Measurements from ENCODE around the gene CCT5. TPM values are rescaled to one million over a fixed set of nuclear protein-coding genes. Genes with fewer than 3 reads are reported as not detected.
A peak's percentile ranks its signal among the peaks of the same experiment; 100 is the strongest.

The CCT5 gene
- total RNA-seq, 1 donor from 2014 or later, result 212 TPM

GRCh38 chr5:10293907-10294662, 44.0 kb downstream of the CCT5 start:
- Histone ChIP-seq H3K27me3 (ENCODE audit: control insufficient read depth in 3 of 3, insufficient read depth in 3 of 3, low read length in 3 of 3) (no peaks in the 10 kb centered on the region), H3K9me3 (ENCODE audit: control insufficient read depth in 3 of 3, low read length in 3 of 3) (no peaks in the 10 kb centered on the region), H3K27ac (ENCODE audit: low read depth, low read length) (no peak overlapping the region), H3K4me3 (ENCODE audit: low read length in 3 of 3) (no peak overlapping the region), H3K36me3 (ENCODE audit: control insufficient read depth in 3 of 3, insufficient read depth in 3 of 3, low read length in 3 of 3) (peaks cover 2 to 18% (median 10%) of the 10 kb centered on the region in 3 donors), H3K9ac (ENCODE audit: low read depth in 1 of 3, low read length in 3 of 3) (no peak overlapping the region), H3K4me1 (ENCODE audit: control insufficient read depth in 3 of 3, insufficient read depth in 3 of 3, low read length in 3 of 3) (peaks cover 15 to 33% (median 19%) of the 10 kb centered on the region in 3 donors)

- H3K27me3 ChIP-seq (ENCODE audit: control insufficient read depth in 3 of 3, insufficient read depth in 3 of 3, low read length in 3 of 3), result no peaks in the 10 kb centered on the region
- H3K9ac ChIP-seq (ENCODE audit: low read depth in 1 of 3, low read length in 3 of 3), result no peak overlapping the region
- no peak overlapping the region for H3K27ac ChIP-seq (ENCODE audit: low read depth, low read length)
- H3K36me3 ChIP-seq (ENCODE audit: control insufficient read depth in 3 of 3, insufficient read depth in 3 of 3, low read length in 3 of 3), result peaks cover 4 to 20% (median 17%) of the 10 kb centered on the region in 3 donors
- peaks cover 0 to 2% (median 0%) of the 10 kb centered on the region in 3 donors for H3K9me3 ChIP-seq (ENCODE audit: control insufficient read depth in 3 of 3, low read length in 3 of 3)
- peaks cover 0 to 25% (median 6%) of the 10 kb centered on the region in 3 donors for H3K4me1 ChIP-seq (ENCODE audit: control insufficient read depth in 3 of 3, insufficient read depth in 3 of 3, low read length in 3 of 3)
- H3K4me3 ChIP-seq (ENCODE audit: low read length in 3 of 3), result no peak overlapping the region
Measured at GRCh38 chr5:10295619-10296326, 45.7 kb downstream of the CCT5 start.

GRCh38 chr5:10297646-10298204, 47.6 kb downstream of the CCT5 start:
- Histone ChIP-seq H3K4me1 (ENCODE audit: control insufficient read depth in 3 of 3, insufficient read depth in 3 of 3, low read length in 3 of 3) (peaks cover 5 to 22% (median 9%) of the 10 kb centered on the region in 3 donors), H3K4me3 (ENCODE audit: low read length in 3 of 3) (no peak overlapping the region), H3K9ac (ENCODE audit: low read depth in 1 of 3, low read length in 3 of 3) (peak overlapping the region in 1 of 3 donors; percentile 33), H3K27me3 (ENCODE audit: control insufficient read depth in 3 of 3, insufficient read depth in 3 of 3, low read length in 3 of 3) (no peaks in the 10 kb centered on the region), H3K9me3 (ENCODE audit: control insufficient read depth in 3 of 3, low read length in 3 of 3) (peaks cover 0 to 2% (median 0%) of the 10 kb centered on the region in 3 donors), H3K27ac (ENCODE audit: low read depth, low read length) (peak overlapping the region; percentile 30), H3K36me3 (ENCODE audit: control insufficient read depth in 3 of 3, insufficient read depth in 3 of 3, low read length in 3 of 3) (peaks cover 4 to 20% (median 17%) of the 10 kb centered on the region in 3 donors)

GRCh38 chr5:10300246-10300645, 50.2 kb downstream of the CCT5 start:
- peaks cover 14 to 46% (median 31%) of the 10 kb centered on the region in 3 donors for H3K4me1 ChIP-seq (ENCODE audit: control insufficient read depth in 3 of 3, insufficient read depth in 3 of 3, low read length in 3 of 3)
- H3K9me3 ChIP-seq (ENCODE audit: control insufficient read depth in 3 of 3, low read length in 3 of 3), result peaks cover 0 to 2% (median 0%) of the 10 kb centered on the region in 3 donors
- H3K36me3 ChIP-seq (ENCODE audit: control insufficient read depth in 3 of 3, insufficient read depth in 3 of 3, low read length in 3 of 3), result peaks cover 4 to 16% (median 12%) of the 10 kb centered on the region in 3 donors
- no peak overlapping the region for H3K27ac ChIP-seq (ENCODE audit: low read depth, low read length)
- no peak overlapping the region for H3K4me3 ChIP-seq (ENCODE audit: low read length in 3 of 3)
- no peak overlapping the region for H3K9ac ChIP-seq (ENCODE audit: low read depth in 1 of 3, low read length in 3 of 3)
- H3K27me3 ChIP-seq (ENCODE audit: control insufficient read depth in 3 of 3, insufficient read depth in 3 of 3, low read length in 3 of 3), result no peaks in the 10 kb centered on the region

GRCh38 chr5:10301266-10301665, 51.2 kb downstream of the CCT5 start:
- peak overlapping the region; percentile 38 to 65 (median 51) for H3K4me3 ChIP-seq (ENCODE audit: low read length in 3 of 3)
- peak overlapping the region; percentile 54 to 82 (median 68) for H3K9ac ChIP-seq (ENCODE audit: low read depth in 1 of 3, low read length in 3 of 3)
- no peaks in the 10 kb centered on the region for H3K27me3 ChIP-seq (ENCODE audit: control insufficient read depth in 3 of 3, insufficient read depth in 3 of 3, low read length in 3 of 3)
- peaks cover 4 to 11% (median 7%) of the 10 kb centered on the region in 3 donors for H3K36me3 ChIP-seq (ENCODE audit: control insufficient read depth in 3 of 3, insufficient read depth in 3 of 3, low read length in 3 of 3)
- peaks cover 22 to 54% (median 37%) of the 10 kb centered on the region in 3 donors for H3K4me1 ChIP-seq (ENCODE audit: control insufficient read depth in 3 of 3, insufficient read depth in 3 of 3, low read length in 3 of 3)
- H3K27ac ChIP-seq (ENCODE audit: low read depth, low read length), result peak overlapping the region; percentile 80
- peaks cover 0 to 2% (median 0%) of the 10 kb centered on the region in 3 donors for H3K9me3 ChIP-seq (ENCODE audit: control insufficient read depth in 3 of 3, low read length in 3 of 3)

DNA sequence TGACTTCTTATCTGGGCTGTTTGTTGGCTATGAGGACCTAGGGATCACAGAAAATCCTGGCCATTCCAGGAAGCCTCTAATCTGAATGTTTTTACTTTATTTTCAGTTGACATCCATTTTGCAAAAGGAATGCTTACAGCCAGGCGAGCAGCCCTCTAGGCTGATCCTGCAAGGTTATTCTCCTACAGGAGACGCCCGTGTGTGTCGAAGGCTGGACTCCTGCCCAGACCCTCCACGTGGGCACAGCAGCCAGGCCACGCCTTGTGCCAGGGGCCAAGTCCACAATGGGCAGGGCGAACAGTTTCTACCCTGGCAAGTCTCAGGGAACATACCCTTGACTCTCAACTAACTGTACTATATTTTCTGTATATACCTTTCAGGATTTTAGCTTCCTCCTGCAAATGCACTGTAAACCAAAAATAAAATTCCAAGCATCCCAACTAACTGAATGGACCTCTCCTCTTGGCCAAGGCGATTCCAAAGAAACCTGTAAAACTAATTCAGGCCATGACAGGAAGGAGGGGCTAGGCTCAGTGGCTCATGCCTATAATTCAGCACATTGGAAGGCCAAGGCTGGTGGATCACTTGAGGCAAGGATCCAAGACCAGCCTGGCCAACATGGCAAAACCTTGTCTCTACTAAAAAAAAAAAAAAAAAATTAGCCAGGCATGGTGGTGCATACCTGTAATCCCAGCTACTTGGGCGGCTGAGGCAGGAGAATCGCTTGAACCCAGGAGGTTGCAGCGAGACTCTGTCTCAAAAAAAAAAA, 51.9 kb downstream of the CCT5 start:
- peaks cover 0 to 2% (median 0%) of the 10 kb centered on the region in 3 donors for H3K9me3 ChIP-seq (ENCODE audit: control insufficient read depth in 3 of 3, low read length in 3 of 3)
- peak overlapping the region; percentile 80 for H3K27ac ChIP-seq (ENCODE audit: low read depth, low read length)
- H3K9ac ChIP-seq (ENCODE audit: low read depth in 1 of 3, low read length in 3 of 3), result peak overlapping the region; percentile 35 to 82 (median 68)
- H3K4me1 ChIP-seq (ENCODE audit: control insufficient read depth in 3 of 3, insufficient read depth in 3 of 3, low read length in 3 of 3), result peaks cover 29 to 59% (median 44%) of the 10 kb centered on the region in 3 donors
- peak overlapping the region; percentile 38 to 65 (median 51) for H3K4me3 ChIP-seq (ENCODE audit: low read length in 3 of 3)
- no peaks in the 10 kb centered on the region for H3K27me3 ChIP-seq (ENCODE audit: control insufficient read depth in 3 of 3, insufficient read depth in 3 of 3, low read length in 3 of 3)
- H3K36me3 ChIP-seq (ENCODE audit: control insufficient read depth in 3 of 3, insufficient read depth in 3 of 3, low read length in 3 of 3), result peaks cover 4 to 11% (median 7%) of the 10 kb centered on the region in 3 donors

DNA sequence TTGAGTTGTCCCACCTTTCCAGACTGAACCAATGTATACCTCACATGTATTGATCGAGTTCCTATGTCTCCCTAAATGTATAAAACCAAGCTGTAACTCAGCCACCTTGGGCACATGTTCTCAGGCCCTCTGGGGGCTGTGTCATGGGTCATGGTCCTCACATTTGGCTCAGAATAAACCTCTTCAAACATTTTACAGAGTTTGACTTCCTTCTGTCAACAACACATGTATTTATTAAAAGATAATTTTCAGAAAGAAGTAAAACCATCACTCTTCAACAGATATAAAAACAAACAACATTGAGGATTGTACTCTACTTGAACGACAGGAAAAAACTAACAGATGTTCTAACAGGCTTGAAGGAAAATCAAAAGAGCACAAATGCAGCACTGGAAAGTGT, 53.1 kb downstream of the CCT5 start:
- H3K4me3 ChIP-seq (ENCODE audit: low read length in 3 of 3), result no peak overlapping the region
- H3K27ac ChIP-seq (ENCODE audit: low read depth, low read length), result peak overlapping the region; percentile 80
- peaks cover 34 to 58% (median 46%) of the 10 kb centered on the region in 3 donors for H3K4me1 ChIP-seq (ENCODE audit: control insufficient read depth in 3 of 3, insufficient read depth in 3 of 3, low read length in 3 of 3)
- H3K9ac ChIP-seq (ENCODE audit: low read depth in 1 of 3, low read length in 3 of 3), result peak overlapping the region in 1 of 3 donors; percentile 16
- H3K36me3 ChIP-seq (ENCODE audit: control insufficient read depth in 3 of 3, insufficient read depth in 3 of 3, low read length in 3 of 3), result peaks cover 4 to 7% (median 7%) of the 10 kb centered on the region in 3 donors
- H3K27me3 ChIP-seq (ENCODE audit: control insufficient read depth in 3 of 3, insufficient read depth in 3 of 3, low read length in 3 of 3), result no peaks in the 10 kb centered on the region
- peaks cover 0 to 2% (median 0%) of the 10 kb centered on the region in 3 donors for H3K9me3 ChIP-seq (ENCODE audit: control insufficient read depth in 3 of 3, low read length in 3 of 3)

- Histone ChIP-seq H3K4me3 (ENCODE audit: low read length in 3 of 3) (no peak overlapping the region), H3K27me3 (ENCODE audit: control insufficient read depth in 3 of 3, insufficient read depth in 3 of 3, low read length in 3 of 3) (no peaks in the 10 kb centered on the region), H3K27ac (ENCODE audit: low read depth, low read length) (peak overlapping the region; percentile 80), H3K9me3 (ENCODE audit: control insufficient read depth in 3 of 3, low read length in 3 of 3) (peaks cover 0 to 2% (median 0%) of the 10 kb centered on the region in 3 donors), H3K4me1 (ENCODE audit: control insufficient read depth in 3 of 3, insufficient read depth in 3 of 3, low read length in 3 of 3) (peaks cover 34 to 58% (median 46%) of the 10 kb centered on the region in 3 donors), H3K9ac (ENCODE audit: low read depth in 1 of 3, low read length in 3 of 3) (peak overlapping the region in 1 of 3 donors; percentile 16), H3K36me3 (ENCODE audit: control insufficient read depth in 3 of 3, insufficient read depth in 3 of 3, low read length in 3 of 3) (peaks cover 4 to 7% (median 7%) of the 10 kb centered on the region in 3 donors)
Measured at GRCh38 chr5:10303699-10304170, 53.7 kb downstream of the CCT5 start.

DNA sequence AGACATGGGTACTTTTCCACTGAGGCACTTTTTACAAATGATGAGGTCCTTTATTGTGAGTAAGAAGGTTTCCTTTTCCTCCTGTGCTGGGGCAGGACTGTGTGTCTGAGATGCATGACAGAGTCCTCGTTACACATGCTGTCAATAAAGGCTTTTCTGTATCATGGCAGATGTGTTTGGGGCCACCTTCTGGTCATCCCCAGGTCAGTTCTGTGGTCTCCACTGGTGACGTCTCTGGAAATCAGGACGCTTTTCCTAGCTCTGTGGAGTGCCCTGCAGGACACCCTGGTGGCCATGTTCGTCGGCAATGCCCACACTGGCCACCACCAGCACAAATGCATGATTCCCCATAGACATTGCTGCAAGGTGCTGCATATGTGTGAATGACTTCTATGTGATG, 54.9 kb downstream of the CCT5 start:
- H3K9me3 ChIP-seq (ENCODE audit: control insufficient read depth in 3 of 3, low read length in 3 of 3), result peaks cover 0 to under 1% (median 0%) of the 10 kb centered on the region in 3 donors
- H3K27ac ChIP-seq (ENCODE audit: low read depth, low read length), result peak overlapping the region; percentile 80
- H3K4me1 ChIP-seq (ENCODE audit: control insufficient read depth in 3 of 3, insufficient read depth in 3 of 3, low read length in 3 of 3), result peaks cover 34 to 55% (median 46%) of the 10 kb centered on the region in 3 donors
- peak overlapping the region in 2 of 3 donors; percentile 7 to 19 for H3K4me3 ChIP-seq (ENCODE audit: low read length in 3 of 3)
- peaks cover under 1 to 3% (median 2%) of the 10 kb centered on the region in 3 donors for H3K36me3 ChIP-seq (ENCODE audit: control insufficient read depth in 3 of 3, insufficient read depth in 3 of 3, low read length in 3 of 3)
- H3K9ac ChIP-seq (ENCODE audit: low read depth in 1 of 3, low read length in 3 of 3), result no peak overlapping the region
- no peaks in the 10 kb centered on the region for H3K27me3 ChIP-seq (ENCODE audit: control insufficient read depth in 3 of 3, insufficient read depth in 3 of 3, low read length in 3 of 3)

Measured in skeletal muscle tissue (tissue), 4 donors.